B cell (primary cell): Measurements from ENCODE around the gene CYP1A1. TPM values are rescaled to one million over a fixed set of nuclear protein-coding genes. Genes with fewer than 3 reads are reported as not detected.

Experiments
- ATAC-seq: fragments of 200-7000 bp; cut with Tn5 transposase; one replicate; pipeline ENCODE4 v1.10.0; 2021; ENCODE audit warnings: low read depth, mild to moderate bottlenecking, moderate number of reproducible peaks, moderate library complexity
- CTCF ChIA-PET: fragments of 350-600 bp; sonication (Branson Sonifier 250); formaldehyde crosslinking; loops from one replicate; lab custom pipeline; 2021; ENCODE audit warnings: antibody characterized with exemption, inconsistent platforms; lab: Charles Lee
- POLR2A ChIA-PET: fragments of 350-600 bp; sonication (Branson Sonifier 250); formaldehyde crosslinking; loops from one replicate; lab custom pipeline; 2021; ENCODE audit warnings: antibody characterized with exemption; lab: Charles Lee
- DNase-seq: peaks from one replicate; pipeline ENCODE4 v3.0.0; 2013
- H2AFZ ChIP-seq: 2 replicates; pipeline ENCODE4 v1.6.1; 2012; ENCODE audit warnings: mild to moderate bottlenecking, low read depth, low read length; ENCODE audit not compliant: insufficient read depth, poor library complexity, severe bottlenecking
- H3K27ac ChIP-seq, 2 donors: 1 replicate in 1 of 2; 2 replicates in 1 of 2; pipeline ENCODE4 v1.5.1; 2012 to 2013; ENCODE audit warnings: low read length in 2 of 2, mild to moderate bottlenecking in 2 of 2, moderate library complexity in 1 of 2
- H3K27me3 ChIP-seq, 4 experiments: fragments of 200-600 bp in 1 of 4; sonication (generic) in 1 of 4; replicated peaks in 1 of 4; 1 replicate in 2 of 4; 2 replicates in 2 of 4; pipeline versions ENCODE4 v1.6.1 to v1.7.0; 2013 to 2016; ENCODE audit warnings: low read length in 3 of 4, mild to moderate bottlenecking in 2 of 4, mixed read lengths in 1 of 4, moderate library complexity in 1 of 4; ENCODE audit not compliant: insufficient read depth in 4 of 4, control insufficient read depth in 3 of 4; ENCODE audit errors: control extremely low read depth in 1 of 4
- H3K36me3 ChIP-seq, 2 experiments: replicated peaks in 1 of 2; 1 replicate in 1 of 2; 2 replicates in 1 of 2; pipeline versions ENCODE4 v1.6.1 to v1.7.1; 2013; ENCODE audit warnings: low read length in 1 of 2; ENCODE audit not compliant: insufficient read depth in 2 of 2, control insufficient read depth in 1 of 2; ENCODE audit errors: control extremely low read depth in 1 of 2, extremely low read depth in 1 of 2
- H3K4me1 ChIP-seq, 2 donors: fragments of 200-600 bp in 1 of 2; sonication (generic) in 1 of 2; 1 replicate in 1 of 2; 2 replicates in 1 of 2; pipeline versions ENCODE4 v1.5.1 to v1.6.1; 2013 to 2017; ENCODE audit warnings: low read length in 2 of 2; ENCODE audit not compliant: control insufficient read depth in 2 of 2, insufficient read depth in 2 of 2
- H3K4me2 ChIP-seq: replicated peaks from 2 replicates; pipeline ENCODE3; 2012; ENCODE audit warnings: mild to moderate bottlenecking, low read depth, low read length; ENCODE audit not compliant: poor library complexity, severe bottlenecking
- H3K4me3 ChIP-seq, 5 experiments: fragments of 200-600 bp in 1 of 5; sonication (generic) in 1 of 5; 1 replicate in 3 of 5; 2 replicates in 2 of 5; pipeline versions ENCODE4 v1.5.1 to v1.7.0; 2011 to 2016; ENCODE audit warnings: low read length in 4 of 5, mild to moderate bottlenecking in 4 of 5, low read depth in 2 of 5, control low read depth in 1 of 5, moderate library complexity in 1 of 5; ENCODE audit not compliant: insufficient read depth in 1 of 5; ENCODE audit errors: control extremely low read depth in 1 of 5, extremely low read depth in 1 of 5
- H3K79me2 ChIP-seq: fragments of 200-600 bp; sonication (generic); one replicate; pipeline ENCODE4 v1.6.0; 2016; ENCODE audit warnings: low read length; ENCODE audit not compliant: control insufficient read depth, insufficient read depth
- H3K9ac ChIP-seq: fragments of 200-600 bp; sonication (generic); 2 replicates; pipeline ENCODE4 v1.6.1; 2017; ENCODE audit warnings: mild to moderate bottlenecking, low read length, moderate library complexity
- H3K9me3 ChIP-seq, 3 donors: one replicate each; pipeline versions ENCODE4 v1.6.1 to v1.7.1; 2013; ENCODE audit warnings: low read length in 2 of 3; ENCODE audit not compliant: control insufficient read depth in 2 of 3, insufficient read depth in 1 of 3; ENCODE audit errors: control extremely low read depth in 1 of 3
- H4K20me1 ChIP-seq: 2 replicates; pipeline ENCODE4 v1.6.0; 2012; ENCODE audit warnings: mild to moderate bottlenecking, low read length; ENCODE audit not compliant: insufficient read depth, control insufficient read depth, poor library complexity, severe bottlenecking
- H3K27ac Mint-ChIP-seq: one replicate; pipeline ENCODE4 v1.8.0; 2021; ENCODE audit warnings: mixed read lengths
- H3K27me3 Mint-ChIP-seq: one replicate; pipeline ENCODE4 v1.8.0; 2021; ENCODE audit warnings: mixed read lengths
- H3K4me1 Mint-ChIP-seq: one replicate; pipeline ENCODE4 v1.8.0; 2021; ENCODE audit warnings: mixed read lengths
- H3K4me3 Mint-ChIP-seq: one replicate; pipeline ENCODE4 v1.8.0; 2021; ENCODE audit warnings: mixed read lengths
- H3K9me3 Mint-ChIP-seq: one replicate; pipeline ENCODE4 v1.8.0; 2022; ENCODE audit warnings: mixed read lengths; ENCODE audit not compliant: insufficient read depth
- EZH2 ChIP-seq: IDR thresholded peaks from 2 replicates; pipeline ENCODE4 v1.6.1; 2012; ENCODE audit warnings: borderline replicate concordance, low read depth, mild to moderate bottlenecking, moderate library complexity, low read length; ENCODE audit not compliant: insufficient read depth, poor library complexity, severe bottlenecking
- WGBS: methylation state at CpG from one replicate; pipeline ENCODE4 v1.1.5; 2013; ENCODE audit warnings: missing lambda C conversion rate; ENCODE audit not compliant: insufficient coverage; 5-methylcytosine and 5-hydroxymethylcytosine counted together
- intact Hi-C: fragments of 100-400 bp; cut with micrococcal nuclease; formaldehyde crosslinking; loops from one replicate; pipeline ENCODE4 v1.10.0; 2022
- polyA plus RNA-seq: library from polyadenylated mRNA; depleted of rRNA; stranded (reverse); fragments of >200 nt; gene quantifications from 2 replicates; pipeline ENCODE4 v1.2.3, GENCODE V29; 2012
- total RNA-seq, 2 donors: library from RNA; stranded (reverse); fragments of 120-200 nt in 1 of 2; gene quantifications; 1 replicate in 1 of 2; 2 replicates in 1 of 2; pipeline versions ENCODE4 v1.2.3 to v1.2.4, GENCODE V29; 2013 to 2022
- TF ChIP-seq, protein P1 (sequence below): fragments of 200-600 bp; IDR thresholded peaks from one replicate; pipeline ENCODE4 v1.8.0; 2022; ENCODE audit warnings: antibody characterized with exemption, mild to moderate bottlenecking

CYP1A1 gene
- total and polyA plus RNA-seq, 2 donors (not counting 1 experiment from before 2014, with no cell fraction given) = 0.24 TPM; not detected in 1

- DNase-seq = no peak
- peaks cover 58% of the 10 kb centered on the region for H3K27me3 Mint-ChIP-seq
- peaks cover 0 to 52% (median 24%) of the 10 kb centered on the region in 4 experiments for H3K27me3 ChIP-seq
- peak overlapping the region; percentile 46 for H3K27ac Mint-ChIP-seq
- H4K20me1 ChIP-seq = no peaks in the 10 kb centered on the region
- no peak overlapping the region for H3K27ac ChIP-seq
- 51% methylated on average over 21 of the region's 24 CpGs for WGBS
- intact Hi-C loops = no loop called here
- no peak for TF ChIP-seq EZH2
- TF ChIP-seq, protein P1, sequence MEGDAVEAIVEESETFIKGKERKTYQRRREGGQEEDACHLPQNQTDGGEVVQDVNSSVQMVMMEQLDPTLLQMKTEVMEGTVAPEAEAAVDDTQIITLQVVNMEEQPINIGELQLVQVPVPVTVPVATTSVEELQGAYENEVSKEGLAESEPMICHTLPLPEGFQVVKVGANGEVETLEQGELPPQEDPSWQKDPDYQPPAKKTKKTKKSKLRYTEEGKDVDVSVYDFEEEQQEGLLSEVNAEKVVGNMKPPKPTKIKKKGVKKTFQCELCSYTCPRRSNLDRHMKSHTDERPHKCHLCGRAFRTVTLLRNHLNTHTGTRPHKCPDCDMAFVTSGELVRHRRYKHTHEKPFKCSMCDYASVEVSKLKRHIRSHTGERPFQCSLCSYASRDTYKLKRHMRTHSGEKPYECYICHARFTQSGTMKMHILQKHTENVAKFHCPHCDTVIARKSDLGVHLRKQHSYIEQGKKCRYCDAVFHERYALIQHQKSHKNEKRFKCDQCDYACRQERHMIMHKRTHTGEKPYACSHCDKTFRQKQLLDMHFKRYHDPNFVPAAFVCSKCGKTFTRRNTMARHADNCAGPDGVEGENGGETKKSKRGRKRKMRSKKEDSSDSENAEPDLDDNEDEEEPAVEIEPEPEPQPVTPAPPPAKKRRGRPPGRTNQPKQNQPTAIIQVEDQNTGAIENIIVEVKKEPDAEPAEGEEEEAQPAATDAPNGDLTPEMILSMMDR = no peak
- peaks cover 15% of the 10 kb centered on the region for H3K4me1 Mint-ChIP-seq
- ChIA-PET CTCF (interaction anchor here (2.0 kb wide), 1 partner anchor 42 kb away, joined by 8 read pairs; no protein-coding TSS in a partner anchor), POLR2A (no interaction called here)
- peak overlapping the region in 3 of 5 experiments; percentile 54 to 62 (median 57) for H3K4me3 ChIP-seq
- H3K4me2 ChIP-seq = peak overlapping the region; percentile 98
- no peaks in the 10 kb centered on the region for H3K79me2 ChIP-seq
- H3K4me1 ChIP-seq = peaks cover 14 to 16% of the 10 kb centered on the region in 2 donors
- H3K36me3 ChIP-seq = no peaks in the 10 kb centered on the region
- H3K4me3 Mint-ChIP-seq = peak overlapping the region; percentile 83
- peaks cover 0 to 21% (median 0%) of the 10 kb centered on the region in 3 donors for H3K9me3 ChIP-seq
- no peaks in the 10 kb centered on the region for H3K9me3 Mint-ChIP-seq
- peak overlapping the region; percentile 82 for H2AFZ ChIP-seq
- ATAC-seq = no peak
- H3K9ac ChIP-seq = peak overlapping the region; percentile 66
Measured at GRCh38 chr15:74726774-74727164, 1.4 kb upstream of the CYP1A1 start.
